GM21447 (cell line): ENCODE data around the gene EVA1C.
"Not testable (repeated sequence)": the region's sequence is repeated elsewhere in the genome, so short reads cannot be mapped to it uniquely, and the experiment has no call there.

Experiments
- ATAC-seq: cut with Tn5 transposase; IDR thresholded peaks from one replicate; pipeline ENCODE4 v1.9.1; 2021; ENCODE audit not compliant: unreplicated experiment

Gene EVA1C

GRCh38 chr21:32389337-32390015 lies 23.0 kb upstream of the EVA1C start:
- no peak for ATAC-seq

DNA sequence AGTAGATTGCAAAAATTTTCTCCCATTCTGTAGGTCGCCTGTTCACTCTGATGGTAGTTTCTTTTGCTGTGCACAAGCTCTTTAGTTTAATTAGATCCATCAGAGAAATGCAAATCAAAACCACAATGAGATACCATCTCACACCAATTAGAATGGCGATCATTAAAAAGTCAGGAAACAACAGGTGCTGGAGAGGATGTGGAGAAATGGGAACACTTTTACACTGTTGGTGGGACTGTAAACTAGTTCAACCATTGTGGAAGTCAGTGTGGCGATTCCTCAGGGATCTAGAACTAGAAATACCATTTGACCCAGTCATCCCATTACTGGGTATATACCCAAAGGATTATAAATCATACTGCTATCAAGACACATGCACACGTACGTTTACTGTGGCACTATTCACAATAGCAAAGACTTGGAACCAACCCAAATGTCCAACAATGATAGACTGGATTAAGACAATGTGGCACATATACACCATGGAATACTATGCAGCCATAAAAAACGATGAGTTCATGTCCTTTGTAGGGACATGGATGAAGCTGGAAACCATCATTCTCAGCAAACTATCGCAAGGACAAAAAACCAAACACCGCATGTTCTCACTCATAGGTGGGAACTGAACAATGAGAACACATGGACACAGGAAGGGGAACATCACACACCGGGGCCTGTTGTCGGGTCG lies 21.8 kb upstream of the EVA1C start:
- ATAC-seq: not testable (repeated sequence)

- no peak for ATAC-seq
Measured at GRCh38 chr21:32391755-32392154, 20.8 kb upstream of the EVA1C start.

DNA sequence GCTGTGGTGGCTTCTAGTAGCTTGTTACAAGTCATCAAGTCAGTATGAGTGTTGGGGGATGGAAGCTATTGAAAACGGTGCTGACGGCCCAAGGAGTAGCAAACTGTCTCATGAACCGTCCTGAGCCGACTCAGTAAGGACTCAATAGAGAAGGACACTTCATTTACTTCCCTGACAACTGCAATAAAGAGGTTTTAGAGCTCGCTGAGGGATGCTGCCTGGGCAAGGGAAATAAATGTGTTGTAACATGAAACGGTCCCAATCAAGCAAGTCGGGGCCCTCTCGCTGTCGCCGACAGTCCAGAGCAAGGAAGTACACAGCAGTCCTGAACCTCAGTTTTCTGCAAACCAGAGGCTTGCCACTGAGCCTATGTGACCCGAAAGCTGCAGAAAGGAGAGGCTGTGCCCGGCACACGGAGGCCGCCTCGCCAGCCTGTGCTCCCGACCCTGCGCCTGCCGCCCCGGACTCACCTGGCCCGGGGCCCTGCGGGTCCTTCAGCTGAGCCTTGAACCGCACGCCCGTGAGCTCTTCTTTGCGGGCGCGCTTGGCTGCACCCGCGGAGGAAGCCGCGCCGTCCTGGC lies 20.1 kb upstream of the EVA1C start:
- ATAC-seq: peak; percentile 33

DNA sequence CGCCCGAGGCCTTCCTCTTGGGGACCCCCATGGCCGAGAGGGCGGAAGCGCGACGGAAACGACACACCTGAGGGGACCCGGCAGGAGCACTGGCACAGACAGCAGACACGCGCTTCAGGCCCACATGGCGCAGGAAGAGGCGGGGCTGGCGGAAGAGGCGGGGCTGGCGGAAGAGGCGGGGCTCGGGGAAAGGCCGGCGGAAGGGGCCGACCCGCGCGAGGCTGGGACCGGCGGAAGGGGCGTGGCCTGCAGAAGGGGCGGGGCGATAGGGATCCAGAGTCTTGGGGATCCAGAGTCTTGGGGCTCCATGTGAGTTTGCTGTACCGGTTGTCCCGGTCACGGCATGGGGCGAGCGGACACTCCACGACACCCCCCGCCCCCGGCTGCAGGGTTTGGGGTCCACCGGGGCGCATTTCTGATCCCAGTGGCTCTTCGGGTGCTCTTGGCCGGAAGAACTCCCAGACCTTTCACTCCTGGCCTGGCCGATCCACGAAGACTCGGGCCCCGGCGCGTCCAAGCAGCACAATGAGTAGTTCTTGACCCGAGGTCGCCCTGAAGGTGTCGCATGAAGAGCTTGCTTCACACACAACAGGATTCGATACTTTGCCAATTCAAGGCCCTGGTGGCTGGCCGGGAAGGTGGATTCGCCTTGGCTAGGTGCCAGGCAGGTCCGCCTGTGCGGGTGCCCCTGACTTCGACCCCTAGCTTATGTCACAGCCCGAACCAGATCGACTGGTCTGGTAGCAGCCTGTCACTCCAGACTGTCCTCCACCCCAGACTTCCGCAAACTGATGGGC lies 19.4 kb upstream of the EVA1C start, which contains the start of gene URB1:
TSS of gene URB1 (minus strand) at position 133 of the 797 bp plus-strand sequence. CDS start at position 31, 102 bp downstream.
- ATAC-seq: peak; percentile 96

DNA sequence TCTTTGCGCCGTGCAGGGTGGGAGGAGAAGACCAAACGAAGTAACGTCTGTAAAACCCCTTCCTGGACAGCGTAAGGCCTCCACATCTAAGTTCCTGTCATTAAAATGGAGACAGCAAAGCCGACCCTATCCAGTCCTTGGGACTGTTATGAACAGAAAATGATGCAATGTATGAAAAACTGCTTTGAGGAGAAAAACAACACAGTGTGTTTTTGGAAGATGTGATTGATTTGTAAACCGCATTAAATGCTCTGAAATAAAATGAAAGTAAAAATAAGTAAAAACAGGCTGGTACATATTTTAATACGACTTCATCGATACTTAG lies 18.9 kb upstream of the EVA1C start:
- ATAC-seq: no peak

DNA sequence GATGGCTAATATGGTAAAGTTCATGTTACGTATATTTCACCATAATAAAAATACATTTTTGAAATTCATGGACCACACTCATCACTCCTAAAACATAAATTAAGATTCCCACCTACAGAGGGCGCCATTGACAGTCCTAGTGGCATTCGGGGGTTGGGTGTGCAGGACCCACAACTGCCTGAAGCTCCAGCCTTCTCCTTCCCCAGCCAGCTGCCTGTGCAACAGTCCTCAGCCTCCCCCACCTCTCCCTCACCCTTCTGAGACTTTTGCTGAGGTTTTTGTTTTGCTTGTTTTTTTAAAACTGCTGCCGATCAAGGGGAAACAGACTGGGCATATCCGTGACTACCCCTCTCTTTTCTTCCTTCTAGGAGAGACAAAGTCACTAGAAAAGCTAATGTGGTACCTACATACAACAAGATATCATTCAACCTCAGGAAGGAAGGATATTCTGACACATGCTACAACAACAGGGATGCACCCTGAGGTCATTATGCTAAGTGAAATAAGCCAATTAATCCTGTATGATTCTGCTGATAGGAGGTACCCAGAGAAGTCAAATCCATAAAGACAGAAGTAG lies 9.2 kb upstream of the EVA1C start:
- ATAC-seq: no peak

GRCh38 chr21:32406405-32406804 lies 6.1 kb upstream of the EVA1C start:
- ATAC-seq: no peak

DNA sequence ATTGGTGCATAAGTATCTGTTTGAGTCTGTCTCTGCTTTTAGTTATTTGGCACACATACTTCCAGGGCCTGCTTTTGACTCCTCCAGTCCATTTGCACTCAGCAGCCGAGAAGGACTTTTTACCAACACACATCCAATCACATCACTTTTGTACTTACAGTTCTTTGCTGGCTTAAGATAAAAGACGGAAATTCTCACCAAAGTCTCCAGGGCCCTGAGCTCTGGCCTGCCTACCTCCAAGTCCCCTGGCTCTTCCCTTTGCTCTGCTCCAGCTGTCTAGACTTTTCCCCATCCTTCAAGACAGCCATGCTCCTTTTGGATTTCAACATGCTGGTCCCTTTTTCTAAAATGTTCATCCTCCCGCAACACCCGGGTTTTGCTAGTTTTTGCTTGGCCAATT lies 2.2 kb upstream of the EVA1C start:
- ATAC-seq: no peak

GRCh38 chr21:32410916-32411315 lies 1.6 kb upstream of the EVA1C start:
- no peak for ATAC-seq

DNA sequence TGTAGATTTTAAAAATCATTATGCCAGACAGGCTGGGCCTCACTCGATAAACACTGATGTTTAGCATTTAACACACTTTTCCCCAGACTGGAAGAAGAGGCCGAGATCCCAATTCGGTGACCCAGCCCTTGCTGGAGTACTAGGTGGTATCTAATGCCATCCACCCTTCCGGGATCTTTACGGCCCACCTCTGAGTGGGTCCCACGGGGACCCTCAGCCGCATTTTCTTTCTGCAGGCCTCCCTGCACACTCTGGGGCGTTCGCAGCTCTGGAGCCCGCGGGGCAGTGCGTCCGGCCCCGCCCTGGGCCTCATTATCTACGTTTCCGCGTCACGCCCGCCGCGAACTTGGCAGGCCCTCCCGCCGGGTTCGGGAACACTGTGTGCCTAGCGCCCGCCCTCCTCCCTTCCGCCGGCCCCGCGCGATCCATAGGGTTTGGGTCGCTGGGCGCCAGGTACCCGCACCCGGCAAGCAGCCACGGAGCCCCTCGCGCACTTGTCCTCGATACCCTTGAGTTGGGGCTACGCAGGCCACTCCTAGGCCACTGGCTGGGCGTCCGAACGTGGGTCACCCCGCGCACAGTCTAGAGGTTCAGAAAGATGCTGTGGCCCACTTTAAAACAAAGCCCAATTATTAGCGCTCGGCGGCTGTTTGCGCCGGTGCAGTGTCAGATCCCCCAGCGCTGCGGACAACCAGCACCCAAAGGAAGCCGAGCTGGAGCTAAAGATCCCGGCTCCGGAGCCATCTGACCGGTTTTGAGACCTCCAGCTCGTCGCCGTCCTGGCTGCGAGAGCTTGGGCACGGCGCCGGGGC lies 950 bp upstream of the EVA1C start:
- ATAC-seq: no peak

DNA sequence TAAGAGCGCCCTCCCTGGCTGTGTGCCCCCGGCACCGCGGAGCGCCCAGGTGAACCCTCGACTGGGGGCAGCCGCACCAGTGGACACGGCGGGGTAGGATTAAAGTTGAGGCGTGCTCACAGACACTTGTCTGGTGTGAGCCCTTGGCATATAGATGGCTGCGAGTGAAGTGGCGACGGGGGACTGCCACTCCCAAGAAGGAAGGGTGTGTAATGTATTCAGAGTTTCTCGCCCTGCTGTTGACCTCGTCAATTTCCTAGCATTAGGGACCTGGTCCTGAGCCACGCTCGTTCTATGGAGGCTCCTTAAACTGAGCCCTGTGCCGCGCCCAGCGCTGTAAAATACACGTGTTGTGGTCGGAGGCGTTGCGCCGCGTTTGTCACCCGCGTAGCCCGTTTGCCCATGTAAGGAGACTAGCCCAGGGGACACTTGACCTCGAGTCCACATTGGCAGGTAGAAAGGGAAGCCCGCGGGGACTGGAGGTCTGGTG lies 554 bp downstream of the EVA1C start:
- ATAC-seq: no peak

GRCh38 chr21:32413697-32414578 lies 1.4 kb downstream of the EVA1C start:
- no peak for ATAC-seq

- ATAC-seq: no peak
Measured at GRCh38 chr21:32414579-32415358, 2.3 kb downstream of the EVA1C start.

DNA sequence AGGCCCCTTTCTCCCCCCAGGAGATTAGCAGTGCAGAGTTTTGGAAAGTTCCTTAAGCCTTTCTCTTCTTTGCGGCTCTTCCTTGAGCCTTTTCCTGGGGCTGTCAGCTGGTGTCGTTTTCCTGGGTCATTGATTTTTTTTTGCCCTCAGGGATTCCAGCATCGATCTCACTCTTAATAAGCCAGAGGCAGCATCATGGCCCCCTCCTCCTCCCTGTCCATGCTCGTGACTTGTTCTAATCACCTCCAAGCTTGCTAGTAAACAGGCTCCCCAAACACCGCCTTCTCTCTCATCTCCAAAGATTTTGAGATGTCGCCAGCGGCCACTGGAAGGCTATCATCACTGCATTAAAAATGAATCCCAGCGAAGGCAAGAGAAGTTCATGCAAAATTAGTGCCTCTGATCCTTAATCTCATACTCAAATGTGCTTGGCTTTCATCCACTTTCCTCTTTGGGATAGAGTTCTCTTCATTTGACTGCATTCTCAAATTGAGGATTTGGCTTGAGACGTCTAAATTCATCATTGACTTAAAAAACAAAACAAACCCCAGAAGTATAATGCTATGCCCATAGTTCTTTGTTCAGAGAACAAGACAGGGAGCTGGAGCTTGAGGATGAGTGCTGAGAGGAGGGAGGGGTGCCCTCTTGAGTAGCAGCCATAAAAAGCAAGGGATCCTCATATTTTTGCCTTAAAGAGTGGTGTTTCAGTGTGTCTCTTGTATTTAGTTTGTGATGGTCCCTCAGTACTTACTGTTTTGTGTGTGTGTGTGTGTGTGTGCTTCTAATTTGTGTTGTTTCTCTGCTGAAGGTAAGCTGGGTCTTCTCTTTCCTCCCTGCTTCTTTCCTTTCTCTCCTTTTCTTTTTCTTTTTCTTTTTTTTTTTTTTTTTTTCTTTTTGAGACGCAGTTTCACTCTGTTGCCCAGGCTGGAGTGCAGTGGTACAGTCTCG lies 3.2 kb downstream of the EVA1C start:
- no peak for ATAC-seq

GRCh38 chr21:32418146-32418545 lies 5.6 kb downstream of the EVA1C start:
- ATAC-seq: no peak

DNA sequence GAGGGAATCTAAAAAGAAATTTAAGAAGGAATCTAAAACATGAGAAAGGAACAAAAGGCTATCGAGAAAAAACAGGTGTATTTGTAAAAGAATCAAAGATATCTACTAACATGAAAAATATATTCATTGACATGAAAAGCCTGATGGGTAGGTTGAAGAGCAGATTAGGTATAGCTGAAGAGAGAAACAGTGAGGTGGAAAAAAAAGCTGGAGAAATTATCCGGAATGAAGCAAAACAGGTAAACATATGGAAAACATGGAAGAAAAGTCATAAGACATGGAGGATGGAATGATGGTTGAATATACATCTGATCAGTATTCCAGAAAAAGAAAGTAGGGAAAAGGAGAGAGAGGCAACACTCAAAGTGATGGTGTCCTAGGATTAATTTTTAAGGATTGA lies 9.6 kb downstream of the EVA1C start:
- ATAC-seq: no peak
